T-helper 1 cell treated with Interleukin-12 subunit alpha and Interleukin-12 subunit beta and Interleukin-4 antibody, amounts not matched to agents 30 ng/mL and 1 ng/mL, for 36 hours (primary cell): ENCODE data around the gene CDKN2A. TPM values are rescaled to one million over a fixed set of nuclear protein-coding genes. Genes with fewer than 3 reads are reported as not detected.

Experiments used
- intact Hi-C: fragments of 100-400 bp; cut with micrococcal nuclease; formaldehyde crosslinking; loops from one replicate; pipeline ENCODE4 v1.15.1; 2024
- total RNA-seq: library from RNA; stranded (reverse); gene quantifications from 2 replicates; pipeline ENCODE4 v1.2.3, GENCODE V29; 2022

Gene CDKN2A
- total RNA-seq, 1 donor from 2014 or later: 22.9 TPM

GRCh38 chr9:21984101-21984500, 10.1 kb downstream of the CDKN2A start:
- intact Hi-C loops: no loop called here

DNA sequence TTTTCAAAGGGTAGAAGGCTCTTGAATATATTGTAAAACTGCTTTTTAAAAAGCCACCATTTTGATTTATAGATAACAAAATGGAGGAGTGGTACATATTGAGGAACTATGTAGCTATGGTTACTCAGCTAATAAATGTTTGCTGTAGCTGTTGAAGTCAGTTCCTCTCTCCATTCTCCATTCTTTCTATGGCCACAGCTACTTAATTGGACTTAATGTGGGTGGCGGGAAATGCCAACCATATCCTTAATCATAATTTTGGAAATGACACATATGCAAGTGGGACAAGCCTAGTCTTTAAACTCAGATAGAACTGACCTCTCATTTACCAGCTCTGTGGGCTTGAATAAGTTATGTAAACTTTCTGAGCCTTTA, 10.6 kb downstream of the CDKN2A start:
- intact Hi-C loops: no loop called here

- intact Hi-C loops: no loop called here
Measured at GRCh38 chr9:21982861-21983560, 11.2 kb downstream of the CDKN2A start.

GRCh38 chr9:21982391-21982790, 11.8 kb downstream of the CDKN2A start:
- intact Hi-C loops: no loop called here

- intact Hi-C loops: loop anchor here (1.0 kb wide), 1 partner anchor 8 kb away; no protein-coding TSS in a partner anchor
Measured at GRCh38 chr9:21976334-21976875, 17.8 kb downstream of the CDKN2A start.

GRCh38 chr9:21974722-21975409, 19.3 kb downstream of the CDKN2A start:
- intact Hi-C loops: loop anchor here (1.0 to 2.0 kb wide), 5 partner anchors 10 to 264 kb away; partner anchors contain the start of genes CDKN2A and CDKN2B-AS1

- intact Hi-C loops: loop anchor here (2.0 kb wide), 2 partner anchors 64 to 264 kb away; no protein-coding TSS in a partner anchor
Measured at GRCh38 chr9:21974343-21974721, 19.9 kb downstream of the CDKN2A start.

DNA sequence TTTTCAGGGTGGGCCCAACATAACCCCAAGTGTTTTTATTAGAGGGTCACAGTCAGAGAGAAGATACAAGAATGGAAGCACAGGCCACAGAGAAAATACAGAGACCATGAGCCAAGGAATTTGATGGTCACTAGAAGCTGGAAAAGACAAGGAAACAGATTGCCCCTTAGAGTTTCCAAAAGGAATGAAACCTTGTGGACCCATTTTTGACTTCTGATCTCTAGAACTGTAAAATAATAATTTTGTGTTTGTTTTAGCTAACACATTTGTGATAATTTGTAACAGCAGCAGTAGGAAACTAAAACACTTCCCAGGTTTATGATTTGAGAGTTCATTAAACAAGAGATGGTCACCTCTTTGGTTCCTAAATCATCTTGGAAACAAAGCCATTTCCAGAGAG, 21.8 kb downstream of the CDKN2A start:
- intact Hi-C loops: no loop called here

DNA sequence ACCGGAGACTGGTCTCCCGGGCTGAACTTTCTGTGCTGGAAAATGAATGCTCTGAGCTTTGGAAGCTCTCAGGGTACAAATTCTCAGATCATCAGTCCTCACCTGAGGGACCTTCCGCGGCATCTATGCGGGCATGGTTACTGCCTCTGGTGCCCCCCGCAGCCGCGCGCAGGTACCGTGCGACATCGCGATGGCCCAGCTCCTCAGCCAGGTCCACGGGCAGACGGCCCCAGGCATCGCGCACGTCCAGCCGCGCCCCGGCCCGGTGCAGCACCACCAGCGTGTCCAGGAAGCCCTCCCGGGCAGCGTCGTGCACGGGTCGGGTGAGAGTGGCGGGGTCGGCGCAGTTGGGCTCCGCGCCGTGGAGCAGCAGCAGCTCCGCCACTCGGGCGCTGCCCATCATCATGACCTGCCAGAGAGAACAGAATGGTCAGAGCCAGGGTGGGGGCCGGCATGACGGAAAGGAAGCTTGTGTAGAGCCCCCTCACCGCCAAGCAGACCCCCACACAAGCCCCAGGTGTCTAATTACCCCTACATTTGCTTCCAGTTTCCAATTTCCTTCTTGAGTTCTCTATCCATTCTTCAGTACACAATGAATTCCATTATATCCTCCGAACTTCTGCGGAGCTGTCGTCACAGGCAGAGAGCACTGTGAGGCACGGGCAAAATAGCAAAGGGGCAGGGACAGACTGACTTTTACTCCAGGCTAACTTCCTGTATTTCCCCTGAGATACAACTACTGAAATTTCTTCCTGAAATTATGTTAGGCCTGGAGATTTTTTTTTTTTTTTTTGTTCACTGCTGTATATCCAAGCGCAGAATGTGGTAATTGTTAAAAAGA, 23.2 kb downstream of the CDKN2A start:
- intact Hi-C loops: no loop called here

DNA sequence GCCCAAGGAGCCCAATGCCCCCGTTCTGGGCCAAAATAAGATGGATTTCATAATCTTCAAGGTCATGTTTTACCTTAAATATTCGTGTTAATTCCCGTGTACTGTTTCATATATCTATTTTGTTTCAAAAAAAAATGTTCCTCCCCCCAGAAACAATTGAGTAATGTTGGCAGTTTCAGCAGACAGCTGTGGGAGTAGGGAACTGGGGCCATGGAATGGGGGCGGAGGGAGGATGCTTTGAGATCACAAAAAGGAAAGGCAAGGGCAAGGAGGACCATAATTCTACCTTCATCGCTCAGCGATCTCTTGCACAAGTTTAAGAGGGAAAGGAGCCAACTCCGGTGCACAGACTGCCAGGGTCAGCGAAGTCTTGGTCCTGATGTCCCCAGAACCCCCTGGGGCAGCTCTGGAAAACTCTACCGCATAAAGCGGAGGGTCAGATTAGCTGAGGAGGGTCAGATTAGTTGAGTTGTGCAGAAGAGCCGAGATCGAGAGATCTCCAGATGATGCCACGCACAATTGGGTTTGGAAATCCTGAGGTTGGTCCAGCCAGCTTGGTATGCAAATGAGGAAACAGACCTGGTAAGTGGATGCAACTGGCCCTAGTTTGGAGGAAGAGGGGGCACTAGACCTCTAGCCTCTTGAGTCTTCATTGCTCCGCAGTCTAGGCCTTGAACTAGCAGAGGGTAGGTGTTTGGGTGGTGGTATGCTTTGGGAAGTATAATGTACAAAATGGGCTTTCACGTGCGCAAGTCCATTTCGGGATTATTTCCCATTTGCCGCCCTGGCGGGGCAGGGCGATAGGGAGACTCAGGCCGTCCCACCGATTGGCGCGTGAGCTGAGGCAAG, 24.0 kb downstream of the CDKN2A start:
- intact Hi-C loops: loop anchor here (5.0 kb wide), 1 partner anchor 1852 kb away; no protein-coding TSS in a partner anchor

- intact Hi-C loops: loop anchor here (5.0 kb wide), 1 partner anchor 1853 kb away; no protein-coding TSS in a partner anchor
Measured at GRCh38 chr9:21969011-21969940, 24.9 kb downstream of the CDKN2A start.

GRCh38 chr9:21968331-21969010, 25.7 kb downstream of the CDKN2A start:
- intact Hi-C loops: loop anchor here (1.0 to 5.0 kb wide), 3 partner anchors 8 to 1854 kb away; no protein-coding TSS in a partner anchor

- intact Hi-C loops: loop anchor here (1.0 to 5.0 kb wide), 4 partner anchors 9 to 1855 kb away; partner anchors contain the start of gene DMRTA1
Measured at GRCh38 chr9:21967702-21968101, 26.5 kb downstream of the CDKN2A start.

- intact Hi-C loops: loop anchor here (2.0 to 5.0 kb wide), 2 partner anchors 480 to 1855 kb away; partner anchors contain the start of gene DMRTA1
Measured at GRCh38 chr9:21967169-21967568, 27.0 kb downstream of the CDKN2A start.

GRCh38 chr9:21966140-21966851, 27.9 kb downstream of the CDKN2A start:
- intact Hi-C loops: loop anchor here (2.0 to 5.0 kb wide), 2 partner anchors 481 to 1856 kb away; partner anchors contain the start of gene DMRTA1

DNA sequence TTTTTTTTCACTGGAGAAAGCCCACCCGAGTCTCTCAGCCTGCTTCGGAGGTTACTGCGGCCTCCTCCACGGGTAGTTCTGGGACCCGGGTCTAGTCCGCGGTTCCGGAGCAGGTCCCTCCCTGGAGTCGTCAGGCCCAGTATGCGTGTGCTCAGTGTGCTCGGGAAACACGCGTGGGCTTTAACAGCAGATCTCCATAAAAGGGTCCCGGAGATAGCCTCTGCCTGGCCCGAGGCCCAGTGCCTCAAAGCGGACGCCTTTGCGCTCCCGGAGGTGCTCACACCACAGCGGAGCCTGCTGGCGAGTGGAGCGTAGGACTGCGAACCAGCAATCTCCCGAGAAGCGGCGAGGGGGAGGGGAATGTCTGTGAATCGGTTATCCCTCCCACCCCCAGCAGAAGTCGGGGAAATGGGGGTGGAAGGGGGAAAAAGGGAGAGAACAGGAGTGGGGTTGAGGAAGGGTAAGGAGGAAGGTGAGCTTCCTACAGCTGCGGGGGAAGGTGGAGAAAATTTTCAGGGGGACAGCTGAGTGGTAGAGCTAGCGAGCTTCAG, 28.7 kb downstream of the CDKN2A start:
- intact Hi-C loops: loop anchor here (1.0 to 5.0 kb wide), 11 partner anchors 10 to 1857 kb away; no protein-coding TSS in a partner anchor

DNA sequence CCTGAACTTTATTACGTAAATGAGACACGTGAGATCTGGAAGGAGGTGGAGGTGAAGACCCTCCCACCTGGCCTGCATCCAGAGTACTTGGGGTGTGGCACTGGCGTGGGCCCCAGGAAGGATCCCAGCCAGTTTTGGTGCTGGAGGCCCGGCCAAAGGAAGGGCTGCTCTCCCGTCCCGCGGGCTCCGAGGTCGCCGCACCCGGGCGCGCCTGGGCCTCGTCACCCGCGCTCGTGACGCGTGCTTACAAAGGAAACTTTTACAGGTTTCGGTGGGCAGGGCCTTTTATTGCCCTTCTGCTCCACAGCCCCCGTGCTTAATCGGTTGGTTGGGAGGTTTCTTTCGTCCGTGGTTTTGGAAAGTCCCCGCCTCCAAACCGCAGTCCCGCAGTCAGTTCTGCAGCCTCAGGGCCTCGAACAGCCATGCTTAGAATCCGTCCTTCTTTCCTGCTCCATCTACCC, 29.2 kb downstream of the CDKN2A start:
- intact Hi-C loops: loop anchor here (1.0 to 5.0 kb wide), 11 partner anchors 10 to 1857 kb away; no protein-coding TSS in a partner anchor
